ENCODE results near the gene DOCK10. TPM values are rescaled to one million over a fixed set of nuclear protein-coding genes. Genes with fewer than 3 reads are reported as not detected.

The DOCK10 gene
- total RNA-seq, 6 experiments from 2014 or later: 61.1 to 78.8 (median 75.8) TPM

- TF ChIP-seq, protein P1, sequence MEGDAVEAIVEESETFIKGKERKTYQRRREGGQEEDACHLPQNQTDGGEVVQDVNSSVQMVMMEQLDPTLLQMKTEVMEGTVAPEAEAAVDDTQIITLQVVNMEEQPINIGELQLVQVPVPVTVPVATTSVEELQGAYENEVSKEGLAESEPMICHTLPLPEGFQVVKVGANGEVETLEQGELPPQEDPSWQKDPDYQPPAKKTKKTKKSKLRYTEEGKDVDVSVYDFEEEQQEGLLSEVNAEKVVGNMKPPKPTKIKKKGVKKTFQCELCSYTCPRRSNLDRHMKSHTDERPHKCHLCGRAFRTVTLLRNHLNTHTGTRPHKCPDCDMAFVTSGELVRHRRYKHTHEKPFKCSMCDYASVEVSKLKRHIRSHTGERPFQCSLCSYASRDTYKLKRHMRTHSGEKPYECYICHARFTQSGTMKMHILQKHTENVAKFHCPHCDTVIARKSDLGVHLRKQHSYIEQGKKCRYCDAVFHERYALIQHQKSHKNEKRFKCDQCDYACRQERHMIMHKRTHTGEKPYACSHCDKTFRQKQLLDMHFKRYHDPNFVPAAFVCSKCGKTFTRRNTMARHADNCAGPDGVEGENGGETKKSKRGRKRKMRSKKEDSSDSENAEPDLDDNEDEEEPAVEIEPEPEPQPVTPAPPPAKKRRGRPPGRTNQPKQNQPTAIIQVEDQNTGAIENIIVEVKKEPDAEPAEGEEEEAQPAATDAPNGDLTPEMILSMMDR (IDR thresholded peaks at IDR 0.05): no peak
- H3K36me3 Mint-ChIP-seq (ENCODE audit: low read depth): peaks cover 78% of the 10 kb centered on the region
- no peak overlapping the region for H3K27ac Mint-ChIP-seq
- H3K4me1 Mint-ChIP-seq (ENCODE audit: low read depth): peaks cover 75% of the 10 kb centered on the region
- H3K27me3 Mint-ChIP-seq (ENCODE audit: insufficient read depth): peaks cover 5% of the 10 kb centered on the region
- H3K4me3 Mint-ChIP-seq: no peak overlapping the region
- DNase-seq: no peak
- H3K9me3 Mint-ChIP-seq: peaks cover 8% of the 10 kb centered on the region; the same call in 1 of the 2 replicates
Measured at GRCh38 chr2:224835405-224835804, 206.9 kb downstream of the DOCK10 start.

- TF ChIP-seq, protein P1 (IDR thresholded peaks at IDR 0.05): no peak
- DNase-seq: no peak
- H3K4me1 Mint-ChIP-seq (ENCODE audit: low read depth): peaks cover 65% of the 10 kb centered on the region
- H3K27me3 Mint-ChIP-seq (ENCODE audit: insufficient read depth): peaks cover 5% of the 10 kb centered on the region
- no peak overlapping the region; the same call in 1 of the 2 replicates for H3K27ac Mint-ChIP-seq
- H3K4me3 Mint-ChIP-seq: no peak overlapping the region
- H3K9me3 Mint-ChIP-seq: no peaks in the 10 kb centered on the region
- peaks cover 76% of the 10 kb centered on the region for H3K36me3 Mint-ChIP-seq (ENCODE audit: low read depth)
Measured at GRCh38 chr2:224833986-224834385, 208.3 kb downstream of the DOCK10 start.

DNA sequence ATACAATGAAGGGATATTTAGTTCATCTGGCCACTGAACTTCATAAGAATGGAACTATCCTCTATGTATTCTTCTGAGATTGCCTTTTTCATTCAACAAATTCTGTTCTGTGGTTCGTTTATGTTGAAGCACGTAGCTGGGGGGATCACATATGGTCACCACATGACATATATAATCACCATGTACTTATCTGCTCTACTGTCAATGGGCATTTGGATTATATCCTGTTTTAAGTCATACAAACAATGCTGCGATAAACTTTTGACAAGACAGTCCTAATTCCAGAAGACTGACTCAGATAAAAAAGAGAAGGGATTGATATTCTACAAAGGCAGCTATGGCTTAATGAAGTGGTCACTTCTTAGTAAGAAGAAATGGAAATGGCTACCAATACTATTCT lies 210.1 kb downstream of the DOCK10 start:
- no peak for DNase-seq
- TF ChIP-seq, protein P1 (IDR thresholded peaks at IDR 0.05): no peak
- Mint-ChIP-seq H3K27me3 (ENCODE audit: insufficient read depth) (peaks cover 9% of the 10 kb centered on the region), H3K9me3 (no peaks in the 10 kb centered on the region), H3K36me3 (ENCODE audit: low read depth) (peaks cover 83% of the 10 kb centered on the region), H3K4me1 (ENCODE audit: low read depth) (peaks cover 47% of the 10 kb centered on the region), H3K27ac (no peak overlapping the region), H3K4me3 (no peak overlapping the region)

DNA sequence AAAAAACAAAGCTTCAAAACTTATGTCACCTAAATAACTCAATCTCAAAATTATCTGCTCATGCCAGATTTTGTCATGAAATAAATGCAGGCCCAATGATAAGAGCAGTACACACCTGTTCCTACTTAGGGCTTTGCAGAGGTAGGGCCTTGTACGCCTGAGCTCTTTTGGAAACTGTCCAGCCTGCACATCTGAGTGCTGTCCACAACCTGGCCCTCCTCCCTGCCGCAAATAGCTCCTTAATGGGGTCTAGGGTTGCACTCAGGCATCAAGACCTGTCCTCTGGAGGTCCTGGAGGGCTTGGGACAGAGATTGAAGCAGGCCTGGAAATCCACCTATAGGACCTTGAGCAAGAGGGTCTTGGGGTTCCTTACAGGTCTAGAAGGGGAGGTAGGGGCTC lies 210.7 kb downstream of the DOCK10 start:
- peaks cover 83% of the 10 kb centered on the region for H3K36me3 Mint-ChIP-seq (ENCODE audit: low read depth)
- no peaks in the 10 kb centered on the region for H3K9me3 Mint-ChIP-seq
- H3K4me1 Mint-ChIP-seq (ENCODE audit: low read depth): peaks cover 41% of the 10 kb centered on the region
- TF ChIP-seq, protein P1 (IDR thresholded peaks at IDR 0.05): no peak
- H3K4me3 Mint-ChIP-seq: no peak overlapping the region
- peaks cover 12% of the 10 kb centered on the region for H3K27me3 Mint-ChIP-seq (ENCODE audit: insufficient read depth)
- DNase-seq: no peak
- no peak overlapping the region for H3K27ac Mint-ChIP-seq

GRCh38 chr2:224820283-224820991 lies 221.8 kb downstream of the DOCK10 start:
- Mint-ChIP-seq H3K27ac (no peak overlapping the region; the same call in 1 of the 2 replicates), H3K36me3 (ENCODE audit: low read depth) (peaks cover 64% of the 10 kb centered on the region), H3K4me1 (ENCODE audit: low read depth) (peaks cover 47% of the 10 kb centered on the region), H3K27me3 (ENCODE audit: insufficient read depth) (0 out of 2 replicates have a peak, but pooled peaks cover 1% of the 10 kb centered on the region), H3K4me3 (no peak overlapping the region), H3K9me3 (peaks cover 10% of the 10 kb centered on the region)
- TF ChIP-seq, protein P1 (IDR thresholded peaks at IDR 0.05): no peak
- DNase-seq: no peak
